Erythroblast (primary cell): ENCODE results near the gene RTN4RL1.

Experiments
- GATA1 ChIP-seq: IDR thresholded peaks from 2 replicates; pipeline ENCODE4 v1.6.1; 2011; ENCODE audit warnings: low read depth, mild to moderate bottlenecking, control low read depth, low read length, moderate library complexity
- POLR2A ChIP-seq: IDR thresholded peaks from 2 replicates; pipeline ENCODE4 v1.6.1; 2011; ENCODE audit warnings: mild to moderate bottlenecking, low read length

DNA sequence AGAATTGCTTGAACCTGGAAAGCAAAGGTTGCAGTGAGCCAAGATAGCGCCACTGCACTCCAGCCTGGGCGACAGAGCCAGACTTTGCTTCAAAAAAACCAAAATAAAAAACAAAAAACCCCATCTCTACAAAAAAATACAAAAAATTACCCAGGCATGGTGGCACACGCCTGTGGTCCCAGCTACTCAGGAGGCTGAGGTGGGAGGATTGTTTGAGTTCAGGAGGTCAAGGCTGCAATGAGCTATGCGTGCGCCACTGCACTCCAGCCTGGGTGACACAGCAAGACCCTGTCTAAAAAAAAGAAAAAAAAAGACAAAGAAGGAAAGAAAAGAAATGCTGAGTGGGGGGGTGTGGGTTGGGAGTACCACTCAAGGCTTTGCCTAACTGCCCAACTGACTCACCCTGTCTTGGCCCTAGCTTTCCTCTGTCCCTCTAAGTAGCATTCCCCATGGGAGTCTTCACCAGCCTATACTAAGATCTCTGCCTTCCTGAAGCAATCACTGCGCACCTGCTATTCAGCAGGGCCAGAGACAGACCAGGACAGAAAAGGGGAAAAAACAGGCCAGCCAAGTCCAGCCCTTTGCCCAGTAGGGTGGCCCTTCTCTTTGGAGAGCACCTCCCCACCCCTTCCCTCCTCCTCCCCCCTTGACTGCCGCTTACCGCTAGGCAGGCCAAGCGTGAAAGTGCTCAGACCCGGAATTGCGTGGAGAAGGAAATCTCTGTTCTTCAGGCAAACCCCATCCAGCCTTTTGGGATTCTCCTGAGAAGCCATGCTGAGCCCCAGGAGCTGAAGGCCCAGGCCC, 45.8 kb downstream of the RTN4RL1 start:
- TF ChIP-seq POLR2A (no peak), GATA1 (no peak)
